DOHH2 (cell line): ENCODE measurements around the gene ANLN.
"Not testable (repeated sequence)": the region's sequence is repeated elsewhere in the genome, so short reads cannot be mapped to it uniquely, and the experiment has no call there.

Experiments used
- EZH2phosphoT487 ChIP-seq: fragments of 200-600 bp; sonication (generic); IDR thresholded peaks from 2 replicates; pipeline ENCODE4 v1.6.1; 2017; ENCODE audit warnings: borderline replicate concordance, mild to moderate bottlenecking, antibody characterized with exemption, low read length, moderate library complexity, mixed read lengths
- TF ChIP-seq, protein P1 (sequence below): fragments of 200-600 bp; sonication (generic); IDR thresholded peaks from one replicate; pipeline ENCODE4 v1.5.1; 2014; ENCODE audit warnings: antibody characterized with exemption, mild to moderate bottlenecking, low read depth, low read length; ENCODE audit not compliant: poor library complexity, severe bottlenecking

DNA sequence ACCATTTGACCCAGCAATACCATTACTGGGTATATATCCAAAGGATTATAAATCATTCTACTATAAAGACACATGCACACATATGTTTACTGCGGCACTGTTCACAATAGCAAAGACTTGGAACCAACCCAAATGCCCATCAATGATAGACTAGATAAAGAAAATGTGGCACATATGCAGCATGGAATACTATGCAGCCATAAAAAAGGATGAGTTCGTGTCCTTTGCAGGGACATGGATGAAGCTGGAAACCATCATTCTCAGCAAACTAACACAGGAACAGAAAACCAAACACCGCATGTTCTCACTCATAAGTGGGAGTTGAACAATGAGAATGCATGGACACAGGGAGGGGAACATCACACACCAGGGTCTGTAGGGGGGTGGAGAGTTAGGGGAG, 6.4 kb upstream of the ANLN start:
- TF ChIP-seq, protein P1, sequence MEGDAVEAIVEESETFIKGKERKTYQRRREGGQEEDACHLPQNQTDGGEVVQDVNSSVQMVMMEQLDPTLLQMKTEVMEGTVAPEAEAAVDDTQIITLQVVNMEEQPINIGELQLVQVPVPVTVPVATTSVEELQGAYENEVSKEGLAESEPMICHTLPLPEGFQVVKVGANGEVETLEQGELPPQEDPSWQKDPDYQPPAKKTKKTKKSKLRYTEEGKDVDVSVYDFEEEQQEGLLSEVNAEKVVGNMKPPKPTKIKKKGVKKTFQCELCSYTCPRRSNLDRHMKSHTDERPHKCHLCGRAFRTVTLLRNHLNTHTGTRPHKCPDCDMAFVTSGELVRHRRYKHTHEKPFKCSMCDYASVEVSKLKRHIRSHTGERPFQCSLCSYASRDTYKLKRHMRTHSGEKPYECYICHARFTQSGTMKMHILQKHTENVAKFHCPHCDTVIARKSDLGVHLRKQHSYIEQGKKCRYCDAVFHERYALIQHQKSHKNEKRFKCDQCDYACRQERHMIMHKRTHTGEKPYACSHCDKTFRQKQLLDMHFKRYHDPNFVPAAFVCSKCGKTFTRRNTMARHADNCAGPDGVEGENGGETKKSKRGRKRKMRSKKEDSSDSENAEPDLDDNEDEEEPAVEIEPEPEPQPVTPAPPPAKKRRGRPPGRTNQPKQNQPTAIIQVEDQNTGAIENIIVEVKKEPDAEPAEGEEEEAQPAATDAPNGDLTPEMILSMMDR: not testable (repeated sequence)
- not testable (repeated sequence) for TF ChIP-seq EZH2phosphoT487
